ENCODE results near the gene ERC2.

- no peak for TF ChIP-seq CTCF (IDR thresholded peaks at IDR 0.05)
- no peak for TF ChIP-seq ZFX (IDR thresholded peaks at IDR 0.05; ENCODE audit: borderline replicate concordance)
These were observed 332.3 kb downstream of the ERC2 start for GRCh38 chr3:56135941-56136340.

All from 22Rv1 (cell line).